ENCODE measurements around the gene JAGN1.

- TF ChIP-seq CTCF (conservative IDR thresholded peaks at IDR 0.05; ENCODE audit: low read depth, low read length), result no peak
- no peak for TF ChIP-seq EZH2 (IDR thresholded peaks at IDR 0.05; ENCODE audit: low read length, unreplicated experiment)
- TF ChIP-seq EZH2phosphoT487 (IDR thresholded peaks at IDR 0.05; ENCODE audit: borderline replicate concordance, low read length), result no peak
These were observed 29.2 kb upstream of the JAGN1 start for GRCh38 chr3:9861201-9861600.

Measured in PC-3 (cell line).